SK-N-SH (cell line): Measurements from ENCODE around the gene PKNOX1. TPM values are rescaled to one million over a fixed set of nuclear protein-coding genes. Genes with fewer than 3 reads are reported as not detected.
"Not testable (repeated sequence)": the region's sequence is repeated elsewhere in the genome, so short reads cannot be mapped to it uniquely, and the experiment has no call there.

Experiments
- CTCF ChIA-PET: fragments of 300-600, 350-600 bp; formaldehyde crosslinking; extraction: SDS; loops from one replicate; lab custom pipeline; 2021; lab: Yijun Ruan, JAX
- POLR2A ChIA-PET: fragments of 350-600 bp; sonication (Branson Sonifier 250); formaldehyde crosslinking; extraction: SDS; loops from one replicate; lab custom pipeline; 2020; ENCODE audit warnings: antibody characterized with exemption, inconsistent platforms; lab: Yijun Ruan, JAX
- DNase-seq: peaks from one replicate; pipeline ENCODE4 v3.0.0; 2012
- H2AFZ ChIP-seq: fragments of 200-600 bp; sonication (generic); 2 replicates; pipeline ENCODE4 v1.8.1; 2016; ENCODE audit warnings: antibody characterized with exemption, mild to moderate bottlenecking, low read depth
- H3F3A ChIP-seq: fragments of 200-600 bp; sonication (generic); replicated peaks from 2 replicates; pipeline ENCODE3; 2016; ENCODE audit warnings: antibody characterized with exemption, mild to moderate bottlenecking; ENCODE audit not compliant: insufficient read depth
- H3K27ac ChIP-seq, 2 experiments: fragments of 200-500 bp in 1 of 2; fragments of 200-600 bp in 1 of 2; sonication (Bioruptor generic) in 1 of 2; sonication (generic), shearing (Covaris generic) in 1 of 2; 2 replicates each; pipeline versions ENCODE4 v1.5.1 to v1.6.1; 2014 to 2016; ENCODE audit warnings: low read depth in 2 of 2, inconsistent platforms in 1 of 2, low read length in 1 of 2, mild to moderate bottlenecking in 1 of 2, mixed read lengths in 1 of 2
- H3K27me3 ChIP-seq: fragments of 200-600 bp; sonication (generic), shearing (Covaris generic); 2 replicates; pipeline ENCODE4 v1.6.1; 2016; ENCODE audit warnings: mixed run types; ENCODE audit not compliant: insufficient read depth
- H3K36me3 ChIP-seq, 2 experiments: fragments of 200-500 bp in 1 of 2; fragments of 200-600 bp in 1 of 2; sonication (Bioruptor generic) in 1 of 2; sonication (generic) in 1 of 2; replicated peaks in 1 of 2; 2 replicates each; pipeline versions ENCODE3 to v1.5.1; 2014 to 2016; ENCODE audit warnings: low read length in 1 of 2, mild to moderate bottlenecking in 1 of 2; ENCODE audit not compliant: insufficient read depth in 2 of 2, control insufficient read depth in 1 of 2
- H3K4me1 ChIP-seq, 2 experiments: fragments of 200-500 bp in 1 of 2; fragments of 200-600 bp in 1 of 2; sonication (Bioruptor generic) in 1 of 2; sonication (generic), shearing (Covaris generic) in 1 of 2; 2 replicates each; pipeline versions ENCODE4 v1.5.1 to v1.6.1; 2014 to 2016; ENCODE audit warnings: low read depth in 1 of 2, low read length in 1 of 2, mixed run types in 1 of 2; ENCODE audit not compliant: insufficient read depth in 2 of 2, control insufficient read depth in 1 of 2
- H3K4me2 ChIP-seq: fragments of 200-600 bp; sonication (generic), shearing (Covaris generic); 2 replicates; pipeline ENCODE4 v1.6.1; 2017; ENCODE audit warnings: mixed run types
- H3K4me3 ChIP-seq, 2 experiments: fragments of 200-500 bp in 1 of 2; fragments of 200-600 bp in 1 of 2; sonication (Bioruptor generic) in 1 of 2; sonication (generic), shearing (Covaris generic) in 1 of 2; 2 replicates each; pipeline versions ENCODE4 v1.5.1 to v1.8.1; 2014 to 2016; ENCODE audit warnings: low read depth in 2 of 2, inconsistent platforms in 1 of 2, low read length in 1 of 2, mild to moderate bottlenecking in 1 of 2, mixed read lengths in 1 of 2, moderate library complexity in 1 of 2
- H3K79me2 ChIP-seq: fragments of 200-600 bp; sonication (generic); 2 replicates; pipeline ENCODE4 v1.8.1; 2017; ENCODE audit warnings: mild to moderate bottlenecking; ENCODE audit not compliant: insufficient read depth
- H3K9ac ChIP-seq: fragments of 200-600 bp; sonication (generic); 2 replicates; pipeline ENCODE4 v1.6.1; 2017; ENCODE audit warnings: mixed run types
- H3K9me2 ChIP-seq: fragments of 200-600 bp; sonication (generic); 2 replicates; pipeline ENCODE4 v1.6.1; 2017; ENCODE audit warnings: mixed run types
- H3K9me3 ChIP-seq: fragments of 200-600 bp; sonication (generic); 2 replicates; pipeline ENCODE4 v1.6.1; 2017; ENCODE audit warnings: mixed run types, mild to moderate bottlenecking, moderate library complexity
- H4K20me1 ChIP-seq: fragments of 200-600 bp; sonication (generic); 2 replicates; pipeline ENCODE4 v1.6.1; 2017; ENCODE audit warnings: mild to moderate bottlenecking, mixed run types; ENCODE audit not compliant: insufficient read depth
- CTCF ChIP-seq: fragments of 200-600 bp; sonication (generic); IDR thresholded peaks from 2 replicates; pipeline ENCODE4 v1.6.1; 2017; ENCODE audit warnings: antibody characterized with exemption, mild to moderate bottlenecking, moderate library complexity
- EP300 ChIP-seq, 2 experiments: IDR thresholded peaks; 2 replicates each; pipeline versions ENCODE4 v1.4.0 to v1.6.1; 2012; ENCODE audit warnings: borderline replicate concordance in 1 of 2, low read depth in 1 of 2, low read length in 1 of 2
- EZH2phosphoT487 ChIP-seq: fragments of 200-600 bp; sonication (generic); IDR thresholded peaks from 2 replicates; pipeline ENCODE4 v1.6.1; 2017; ENCODE audit warnings: low read depth, mixed run types, mild to moderate bottlenecking, antibody characterized with exemption, moderate library complexity, borderline replicate concordance
- FOXM1 ChIP-seq: IDR thresholded peaks from 2 replicates; pipeline ENCODE4 v1.4.0; 2012; ENCODE audit warnings: low read depth, mild to moderate bottlenecking
- GATA2 ChIP-seq: sonication (generic); formaldehyde crosslinking; IDR thresholded peaks from 2 replicates; pipeline ENCODE4 v1.5.0; 2020; ENCODE audit warnings: mild to moderate bottlenecking, missing genetic modification reagents
- POLR2AphosphoS5 ChIP-seq: IDR thresholded peaks from 2 replicates; pipeline ENCODE4 v1.6.1; 2012; ENCODE audit warnings: low read depth, low read length
- RCOR1 ChIP-seq: fragments of 150-350 bp; IDR thresholded peaks from 2 replicates; pipeline ENCODE4 v1.6.1; 2017; ENCODE audit warnings: antibody characterized with exemption, low read length
- RFX5 ChIP-seq: IDR thresholded peaks from 2 replicates; pipeline ENCODE4 v1.6.1; 2012; ENCODE audit warnings: mild to moderate bottlenecking, improper control_type of control experiment, low read length
- RXRA ChIP-seq: IDR thresholded peaks from 2 replicates; pipeline ENCODE4 v1.4.0; 2012; ENCODE audit warnings: low read depth, mild to moderate bottlenecking, borderline replicate concordance
- YY1 ChIP-seq: IDR thresholded peaks from 2 replicates; pipeline ENCODE4 v1.4.0; 2012; ENCODE audit warnings: low read depth, mild to moderate bottlenecking
- WGBS: methylation state at CpG from one replicate; pipeline ENCODE4 v1.1.6; 2017; ENCODE audit warnings: low lambda C conversion rate; 5-methylcytosine and 5-hydroxymethylcytosine counted together
- polyA plus RNA-seq, 3 experiments: library from polyadenylated mRNA; depleted of rRNA; stranded (reverse); fragments of >200 nt; gene quantifications; 2 replicates each; pipeline ENCODE4 v1.2.3, GENCODE V29; 2012

The PKNOX1 gene
- polyA plus RNA-seq, 1 of the 3 experiments (the other 2 are of a cell fraction) = 21.7 TPM

GRCh38 chr21:42993051-42993712, 18.8 kb downstream of the PKNOX1 start:
- H2AFZ ChIP-seq = no peak overlapping the region
- H3K9ac ChIP-seq = no peak overlapping the region
- no peaks in the 10 kb centered on the region for H3K36me3 ChIP-seq
- H3K79me2 ChIP-seq = peaks cover 9% of the 10 kb centered on the region; the same call in 1 of the 2 replicates
- peak overlapping the region; percentile 26; the same call in 1 of the 2 replicates for H3K4me2 ChIP-seq
- WGBS = 92% methylated on average over 16 of the region's 16 CpGs
- CTCF ChIA-PET = no interaction called here
- peaks cover 4% of the 10 kb centered on the region for H3F3A ChIP-seq
- peak overlapping the region in 1 of 2 experiments; percentile 57; a peak in 1 of 4 replicates for H3K27ac ChIP-seq
- peaks cover 0 to 10% of the 10 kb centered on the region in 2 experiments; a peak in 1 of 4 replicates for H3K4me1 ChIP-seq
- no peaks in the 10 kb centered on the region for H3K9me3 ChIP-seq
- no peaks in the 10 kb centered on the region for H4K20me1 ChIP-seq
- no peak overlapping the region for H3K4me3 ChIP-seq
- no peak for DNase-seq
- POLR2A ChIA-PET = no interaction called here
- no peaks in the 10 kb centered on the region for H3K27me3 ChIP-seq
- no peaks in the 10 kb centered on the region for H3K9me2 ChIP-seq
- no peak for TF ChIP-seq EZH2phosphoT487
- TF ChIP-seq RCOR1 = no peak
- no peak for TF ChIP-seq GATA2 (CRISPR knock-in tag)
- no peak for TF ChIP-seq CTCF
- no peak for TF ChIP-seq POLR2AphosphoS5
- TF ChIP-seq EP300 (IDR thresholded peaks at IDR 0.05; ENCODE audit: borderline replicate concordance in 1 of 2, low read depth in 1 of 2, low read length in 1 of 2) = no peak
- TF ChIP-seq RFX5 = no peak
- TF ChIP-seq YY1 = no peak
- TF ChIP-seq FOXM1 = no peak

GRCh38 chr21:42997053-42997452, 22.7 kb downstream of the PKNOX1 start:
- no peak overlapping the region for H3K27ac ChIP-seq

GRCh38 chr21:42997983-42998382, 23.6 kb downstream of the PKNOX1 start:
- H3K9me2 ChIP-seq, H3K36me3 ChIP-seq, H3K4me1 ChIP-seq, H3K4me2 ChIP-seq, DNase-seq, H3K9ac ChIP-seq, H3K4me3 ChIP-seq, H3K9me3 ChIP-seq, H2AFZ ChIP-seq, POLR2A ChIA-PET, H3K27ac ChIP-seq, H4K20me1 ChIP-seq, H3F3A ChIP-seq, CTCF ChIA-PET, H3K27me3 ChIP-seq, H3K79me2 ChIP-seq: not testable (repeated sequence)
- 100% methylated on average over 1 of the region's 1 CpG for WGBS

More at GRCh38 chr21:42997053-42997452, 22.7 kb downstream of the PKNOX1 start:
- 93% methylated on average over 8 of the region's 8 CpGs for WGBS
- H3K4me1 ChIP-seq = peaks cover 0 to 8% of the 10 kb centered on the region in 2 experiments; a peak in 1 of 4 replicates
- no peak overlapping the region for H3K4me3 ChIP-seq
- no peaks in the 10 kb centered on the region for H3K9me2 ChIP-seq
- H3K36me3 ChIP-seq = peaks cover 0 to 7% of the 10 kb centered on the region in 2 experiments
- no peaks in the 10 kb centered on the region for H3F3A ChIP-seq
- TF ChIP-seq RXRA = no peak
- POLR2A ChIA-PET = no interaction called here
- no peak overlapping the region for H3K9ac ChIP-seq
- DNase-seq = no peak
- H4K20me1 ChIP-seq = no peaks in the 10 kb centered on the region
- no peak overlapping the region for H2AFZ ChIP-seq
- H3K27me3 ChIP-seq = no peaks in the 10 kb centered on the region
- H3K4me2 ChIP-seq = no peak overlapping the region
- H3K79me2 ChIP-seq = no peaks in the 10 kb centered on the region
- CTCF ChIA-PET = no interaction called here
- H3K9me3 ChIP-seq = no peaks in the 10 kb centered on the region

GRCh38 chr21:42999152-42999551, 24.8 kb downstream of the PKNOX1 start:
- H3K4me2 ChIP-seq, H2AFZ ChIP-seq, H3K9me2 ChIP-seq, CTCF ChIA-PET, H3K27me3 ChIP-seq, POLR2A ChIA-PET, DNase-seq, H3K4me3 ChIP-seq, H3K27ac ChIP-seq, H3K9ac ChIP-seq, H3K79me2 ChIP-seq, H3K36me3 ChIP-seq, H3K9me3 ChIP-seq, H3K4me1 ChIP-seq, H4K20me1 ChIP-seq, H3F3A ChIP-seq: not testable (repeated sequence)
- WGBS = no CpG with 5 or more reads among the region's 2 CpGs

- H3K27ac ChIP-seq, H3K9me2 ChIP-seq, DNase-seq, H3K36me3 ChIP-seq, H2AFZ ChIP-seq, H3K4me1 ChIP-seq, POLR2A ChIA-PET, H3K79me2 ChIP-seq, H3K4me3 ChIP-seq, H3K9me3 ChIP-seq, H4K20me1 ChIP-seq, CTCF ChIA-PET, H3K4me2 ChIP-seq, H3F3A ChIP-seq, H3K27me3 ChIP-seq, H3K9ac ChIP-seq: not testable (repeated sequence)
- WGBS = 98% methylated on average over 2 of the region's 2 CpGs
These were observed 25.7 kb downstream of the PKNOX1 start for GRCh38 chr21:43000041-43000440.
